Fibroblast of lung (primary cell): ENCODE results near the gene PGLYRP1.

Experiments used
- CTCF ChIP-seq, 2 donors: IDR thresholded peaks in 1 of 2; conservative IDR thresholded peaks in 1 of 2; 1 replicate in 1 of 2; 2 replicates in 1 of 2; pipeline ENCODE4 v1.5.1; 2011 to 2012; ENCODE audit warnings: low read length in 2 of 2, control low read depth in 1 of 2, inconsistent platforms in 1 of 2, low read depth in 1 of 2, mild to moderate bottlenecking in 1 of 2
- EZH2 ChIP-seq: IDR thresholded peaks from 2 replicates; pipeline ENCODE4 v1.5.1; 2012; ENCODE audit warnings: low read length, control low read depth, mild to moderate bottlenecking; ENCODE audit errors: missing control alignments

- TF ChIP-seq CTCF (conservative IDR thresholded peaks at IDR 0.05 in 1 of 2, IDR thresholded peaks at IDR 0.05 in 1 of 2; ENCODE audit: low read depth in 1 of 2, low read length in 2 of 2), result no peak
- TF ChIP-seq EZH2, result no peak
These were observed 27.7 kb downstream of the PGLYRP1 start, which contains the start of gene CCDC61 for GRCh38 chr19:45994998-45995714.
